ENCODE measurements around the gene APLF. TPM values are rescaled to one million over a fixed set of nuclear protein-coding genes. Genes with fewer than 3 reads are reported as not detected.

Gene APLF
- total and polyA plus RNA-seq, 4 donors: 0.18 to 3.8 (median 1.0) TPM

DNA sequence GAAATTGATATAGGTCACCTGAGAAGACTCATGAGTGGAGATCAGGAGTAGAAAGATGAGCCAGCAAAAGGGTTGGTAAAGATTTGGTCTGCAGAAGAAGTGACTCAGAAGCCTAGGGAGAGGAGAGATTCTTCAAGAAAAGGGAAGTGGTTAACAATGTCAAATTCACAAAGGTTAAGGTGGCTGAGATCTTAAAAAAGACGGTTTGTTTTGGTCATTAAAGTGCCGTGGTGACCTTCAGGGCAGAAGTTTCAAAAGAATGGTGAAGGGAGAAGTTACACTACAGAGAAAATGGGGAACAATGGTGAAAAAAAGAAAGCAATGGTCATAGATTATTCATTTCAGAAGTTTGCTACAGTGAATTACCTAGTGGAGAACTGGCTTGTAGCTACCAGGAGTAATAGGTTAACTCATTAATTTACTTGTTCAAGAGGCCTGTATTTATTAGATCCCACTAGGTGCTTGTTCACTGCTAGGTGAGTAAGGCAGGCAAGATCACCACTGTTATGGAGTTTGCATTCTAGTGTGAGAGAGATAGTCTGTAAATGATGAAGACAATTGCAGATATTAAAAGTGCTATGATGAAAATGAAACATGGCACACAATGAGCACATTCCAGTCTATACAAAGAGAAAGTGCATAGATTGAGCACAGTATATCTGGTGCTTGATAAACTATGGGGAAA lies 43.3 kb upstream of the APLF start:
- Histone ChIP-seq H3K36me3 (ENCODE audit: control insufficient read depth in 4 of 4, insufficient read depth in 3 of 4, low read depth in 1 of 4, low read length in 3 of 4) (no peaks in the 10 kb centered on the region), H3K4me1 (ENCODE audit: control insufficient read depth in 4 of 4, insufficient read depth in 4 of 4, low read length in 3 of 4) (peaks cover 8 to 26% (median 18%) of the 10 kb centered on the region in 4 donors), H3K9me3 (ENCODE audit: control insufficient read depth in 4 of 4, low read length in 3 of 4) (no peaks in the 10 kb centered on the region), H3K27me3 (ENCODE audit: control insufficient read depth in 4 of 4, insufficient read depth in 4 of 4, low read length in 3 of 4) (no peaks in the 10 kb centered on the region), H3K9ac (ENCODE audit: low read depth in 1 of 2, low read length in 2 of 2) (no peak overlapping the region), H3K4me3 (ENCODE audit: low read depth in 1 of 3, low read length in 3 of 3) (no peak overlapping the region), H3K27ac (ENCODE audit: low read depth in 1 of 2, low read length in 2 of 2) (no peak overlapping the region)
- WGBS: 59% methylated on average over 2 of the region's 2 CpGs
- DNase-seq (ENCODE audit: low spot score): no peak
- TF ChIP-seq GABPA (IDR thresholded peaks at IDR 0.05 in 1 of 2, conservative IDR thresholded peaks at IDR 0.05 in 1 of 2) (no peak), HNF4A (conservative IDR thresholded peaks at IDR 0.05) (no peak), YY1 (IDR thresholded peaks at IDR 0.05) (no peak), SP1 (IDR thresholded peaks at IDR 0.05) (no peak), HNF4G (IDR thresholded peaks at IDR 0.05) (no peak), NR2F2 (IDR thresholded peaks at IDR 0.05) (no peak), RXRA (IDR thresholded peaks at IDR 0.05) (no peak), FOXA1 (IDR thresholded peaks at IDR 0.05) (no peak), JUND (IDR thresholded peaks at IDR 0.05) (no peak), RAD21 (IDR thresholded peaks at IDR 0.05) (no peak)
- TF ChIP-seq, protein P1, sequence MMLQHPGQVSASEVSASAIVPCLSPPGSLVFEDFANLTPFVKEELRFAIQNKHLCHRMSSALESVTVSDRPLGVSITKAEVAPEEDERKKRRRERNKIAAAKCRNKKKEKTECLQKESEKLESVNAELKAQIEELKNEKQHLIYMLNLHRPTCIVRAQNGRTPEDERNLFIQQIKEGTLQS (IDR thresholded peaks at IDR 0.05): no peak
- TF ChIP-seq, protein P2, sequence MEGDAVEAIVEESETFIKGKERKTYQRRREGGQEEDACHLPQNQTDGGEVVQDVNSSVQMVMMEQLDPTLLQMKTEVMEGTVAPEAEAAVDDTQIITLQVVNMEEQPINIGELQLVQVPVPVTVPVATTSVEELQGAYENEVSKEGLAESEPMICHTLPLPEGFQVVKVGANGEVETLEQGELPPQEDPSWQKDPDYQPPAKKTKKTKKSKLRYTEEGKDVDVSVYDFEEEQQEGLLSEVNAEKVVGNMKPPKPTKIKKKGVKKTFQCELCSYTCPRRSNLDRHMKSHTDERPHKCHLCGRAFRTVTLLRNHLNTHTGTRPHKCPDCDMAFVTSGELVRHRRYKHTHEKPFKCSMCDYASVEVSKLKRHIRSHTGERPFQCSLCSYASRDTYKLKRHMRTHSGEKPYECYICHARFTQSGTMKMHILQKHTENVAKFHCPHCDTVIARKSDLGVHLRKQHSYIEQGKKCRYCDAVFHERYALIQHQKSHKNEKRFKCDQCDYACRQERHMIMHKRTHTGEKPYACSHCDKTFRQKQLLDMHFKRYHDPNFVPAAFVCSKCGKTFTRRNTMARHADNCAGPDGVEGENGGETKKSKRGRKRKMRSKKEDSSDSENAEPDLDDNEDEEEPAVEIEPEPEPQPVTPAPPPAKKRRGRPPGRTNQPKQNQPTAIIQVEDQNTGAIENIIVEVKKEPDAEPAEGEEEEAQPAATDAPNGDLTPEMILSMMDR (IDR thresholded peaks at IDR 0.05; ENCODE audit: low read depth, low read length, missing input control): no peak
- TF ChIP-seq, protein P3, sequence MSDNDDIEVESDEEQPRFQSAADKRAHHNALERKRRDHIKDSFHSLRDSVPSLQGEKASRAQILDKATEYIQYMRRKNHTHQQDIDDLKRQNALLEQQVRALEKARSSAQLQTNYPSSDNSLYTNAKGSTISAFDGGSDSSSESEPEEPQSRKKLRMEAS (IDR thresholded peaks at IDR 0.05): no peak
- TF ChIP-seq, protein P4, sequence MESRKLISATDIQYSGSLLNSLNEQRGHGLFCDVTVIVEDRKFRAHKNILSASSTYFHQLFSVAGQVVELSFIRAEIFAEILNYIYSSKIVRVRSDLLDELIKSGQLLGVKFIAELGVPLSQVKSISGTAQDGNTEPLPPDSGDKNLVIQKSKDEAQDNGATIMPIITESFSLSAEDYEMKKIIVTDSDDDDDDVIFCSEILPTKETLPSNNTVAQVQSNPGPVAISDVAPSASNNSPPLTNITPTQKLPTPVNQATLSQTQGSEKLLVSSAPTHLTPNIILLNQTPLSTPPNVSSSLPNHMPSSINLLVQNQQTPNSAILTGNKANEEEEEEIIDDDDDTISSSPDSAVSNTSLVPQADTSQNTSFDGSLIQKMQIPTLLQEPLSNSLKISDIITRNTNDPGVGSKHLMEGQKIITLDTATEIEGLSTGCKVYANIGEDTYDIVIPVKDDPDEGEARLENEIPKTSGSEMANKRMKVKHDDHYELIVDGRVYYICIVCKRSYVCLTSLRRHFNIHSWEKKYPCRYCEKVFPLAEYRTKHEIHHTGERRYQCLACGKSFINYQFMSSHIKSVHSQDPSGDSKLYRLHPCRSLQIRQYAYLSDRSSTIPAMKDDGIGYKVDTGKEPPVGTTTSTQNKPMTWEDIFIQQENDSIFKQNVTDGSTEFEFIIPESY (IDR thresholded peaks at IDR 0.05): no peak

DNA sequence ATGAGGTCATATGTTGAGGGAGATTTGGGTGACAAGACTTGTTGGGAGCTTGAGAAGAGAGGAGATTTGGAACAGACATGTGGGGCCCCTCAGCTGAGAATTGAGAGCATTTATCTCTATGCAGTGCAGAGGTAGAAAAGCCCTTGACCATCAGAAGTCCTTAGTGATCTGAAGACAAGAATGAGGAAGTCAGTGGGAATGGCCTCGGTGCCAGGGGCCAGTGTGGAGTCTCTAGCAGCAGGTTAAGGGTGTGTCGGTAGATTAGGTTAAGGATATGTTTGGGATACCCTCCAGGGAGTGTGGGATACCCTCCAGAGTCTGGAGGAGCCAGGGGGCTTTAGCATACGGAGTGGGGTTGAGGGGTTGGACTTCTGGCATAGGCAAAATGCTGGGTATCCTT lies 41.9 kb upstream of the APLF start:
- H3K36me3 ChIP-seq (ENCODE audit: control insufficient read depth in 4 of 4, insufficient read depth in 3 of 4, low read depth in 1 of 4, low read length in 3 of 4): no peaks in the 10 kb centered on the region
- no peaks in the 10 kb centered on the region for H3K27me3 ChIP-seq (ENCODE audit: control insufficient read depth in 4 of 4, insufficient read depth in 4 of 4, low read length in 3 of 4)
- H3K9ac ChIP-seq (ENCODE audit: low read depth in 1 of 2, low read length in 2 of 2): no peak overlapping the region
- WGBS: 88% methylated on average over 3 of the region's 3 CpGs
- H3K4me3 ChIP-seq (ENCODE audit: low read depth in 1 of 3, low read length in 3 of 3): no peak overlapping the region
- no peaks in the 10 kb centered on the region for H3K9me3 ChIP-seq (ENCODE audit: control insufficient read depth in 4 of 4, low read length in 3 of 4)
- no peak overlapping the region for H3K27ac ChIP-seq (ENCODE audit: low read depth in 1 of 2, low read length in 2 of 2)
- H3K4me1 ChIP-seq (ENCODE audit: control insufficient read depth in 4 of 4, insufficient read depth in 4 of 4, low read length in 3 of 4): peaks cover 8 to 26% (median 18%) of the 10 kb centered on the region in 4 donors
- TF ChIP-seq, protein P5, sequence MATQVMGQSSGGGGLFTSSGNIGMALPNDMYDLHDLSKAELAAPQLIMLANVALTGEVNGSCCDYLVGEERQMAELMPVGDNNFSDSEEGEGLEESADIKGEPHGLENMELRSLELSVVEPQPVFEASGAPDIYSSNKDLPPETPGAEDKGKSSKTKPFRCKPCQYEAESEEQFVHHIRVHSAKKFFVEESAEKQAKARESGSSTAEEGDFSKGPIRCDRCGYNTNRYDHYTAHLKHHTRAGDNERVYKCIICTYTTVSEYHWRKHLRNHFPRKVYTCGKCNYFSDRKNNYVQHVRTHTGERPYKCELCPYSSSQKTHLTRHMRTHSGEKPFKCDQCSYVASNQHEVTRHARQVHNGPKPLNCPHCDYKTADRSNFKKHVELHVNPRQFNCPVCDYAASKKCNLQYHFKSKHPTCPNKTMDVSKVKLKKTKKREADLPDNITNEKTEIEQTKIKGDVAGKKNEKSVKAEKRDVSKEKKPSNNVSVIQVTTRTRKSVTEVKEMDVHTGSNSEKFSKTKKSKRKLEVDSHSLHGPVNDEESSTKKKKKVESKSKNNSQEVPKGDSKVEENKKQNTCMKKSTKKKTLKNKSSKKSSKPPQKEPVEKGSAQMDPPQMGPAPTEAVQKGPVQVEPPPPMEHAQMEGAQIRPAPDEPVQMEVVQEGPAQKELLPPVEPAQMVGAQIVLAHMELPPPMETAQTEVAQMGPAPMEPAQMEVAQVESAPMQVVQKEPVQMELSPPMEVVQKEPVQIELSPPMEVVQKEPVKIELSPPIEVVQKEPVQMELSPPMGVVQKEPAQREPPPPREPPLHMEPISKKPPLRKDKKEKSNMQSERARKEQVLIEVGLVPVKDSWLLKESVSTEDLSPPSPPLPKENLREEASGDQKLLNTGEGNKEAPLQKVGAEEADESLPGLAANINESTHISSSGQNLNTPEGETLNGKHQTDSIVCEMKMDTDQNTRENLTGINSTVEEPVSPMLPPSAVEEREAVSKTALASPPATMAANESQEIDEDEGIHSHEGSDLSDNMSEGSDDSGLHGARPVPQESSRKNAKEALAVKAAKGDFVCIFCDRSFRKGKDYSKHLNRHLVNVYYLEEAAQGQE (IDR thresholded peaks at IDR 0.05): no peak
- no peak for TF ChIP-seq HNF4G (IDR thresholded peaks at IDR 0.05)
- no peak for TF ChIP-seq HNF4A (conservative IDR thresholded peaks at IDR 0.05)
- TF ChIP-seq EGR1 (IDR thresholded peaks at IDR 0.05; ENCODE audit: low read depth in 2 of 2): no peak
- no peak for TF ChIP-seq YY1 (IDR thresholded peaks at IDR 0.05)
- TF ChIP-seq TAF1 (conservative IDR thresholded peaks at IDR 0.05): no peak
- DNase-seq (ENCODE audit: low spot score): no peak

All from liver (tissue), 9 donors.